Measurements from ENCODE around the gene DSTN.

DNA sequence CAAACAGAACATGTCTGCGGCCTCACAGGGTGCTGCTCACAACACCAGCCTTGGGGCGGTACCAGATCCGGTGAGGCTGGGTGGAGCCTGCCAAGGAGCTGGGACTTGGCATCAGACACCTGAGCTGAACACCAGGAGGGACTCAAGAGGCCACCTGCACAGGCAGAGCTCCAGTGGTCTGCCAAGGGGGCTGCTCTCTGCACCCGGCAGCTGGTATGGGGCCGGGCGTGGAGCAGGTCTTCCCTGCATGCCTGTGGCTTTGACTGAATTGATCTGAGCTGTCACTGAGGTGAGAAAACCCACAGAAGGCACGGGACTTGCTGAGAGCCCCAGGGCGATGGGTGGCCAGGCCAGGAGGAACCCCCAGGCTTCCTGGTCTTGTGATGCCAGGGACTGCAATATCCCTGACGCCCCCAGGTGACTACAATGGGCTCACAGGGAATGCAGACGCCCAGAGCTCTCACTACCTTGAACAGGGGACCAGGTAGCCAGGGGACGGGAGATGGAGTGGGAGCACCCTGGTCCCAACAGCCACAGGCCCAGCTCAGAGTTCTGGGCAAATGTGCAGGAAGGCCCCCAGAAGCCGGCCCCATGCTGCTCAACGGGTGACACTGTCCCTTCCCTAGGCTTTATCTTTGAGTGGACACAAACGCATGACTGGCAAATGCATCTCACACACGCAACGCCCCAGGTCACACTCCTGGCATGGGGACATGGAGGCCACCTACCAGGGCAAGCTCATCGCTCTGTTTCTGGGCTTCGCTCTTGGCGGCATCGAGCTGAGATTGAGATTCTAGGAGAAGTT, 48.2 kb downstream of the DSTN start:
- TF ChIP-seq CTCF (IDR thresholded peaks at IDR 0.05), result no peak
- no peak for TF ChIP-seq POLR2A (IDR thresholded peaks at IDR 0.05)
